ENCODE results near the gene EMC6. TPM values are rescaled to one million over a fixed set of nuclear protein-coding genes. Genes with fewer than 3 reads are reported as not detected.
"Not testable (repeated sequence)": the region's sequence is repeated elsewhere in the genome, so short reads cannot be mapped to it uniquely, and the experiment has no call there.

Gene EMC6
- polyA plus RNA-seq, 12 donors, result 25.5 to 93.0 (median 30.8) TPM; not detected in 1

DNA sequence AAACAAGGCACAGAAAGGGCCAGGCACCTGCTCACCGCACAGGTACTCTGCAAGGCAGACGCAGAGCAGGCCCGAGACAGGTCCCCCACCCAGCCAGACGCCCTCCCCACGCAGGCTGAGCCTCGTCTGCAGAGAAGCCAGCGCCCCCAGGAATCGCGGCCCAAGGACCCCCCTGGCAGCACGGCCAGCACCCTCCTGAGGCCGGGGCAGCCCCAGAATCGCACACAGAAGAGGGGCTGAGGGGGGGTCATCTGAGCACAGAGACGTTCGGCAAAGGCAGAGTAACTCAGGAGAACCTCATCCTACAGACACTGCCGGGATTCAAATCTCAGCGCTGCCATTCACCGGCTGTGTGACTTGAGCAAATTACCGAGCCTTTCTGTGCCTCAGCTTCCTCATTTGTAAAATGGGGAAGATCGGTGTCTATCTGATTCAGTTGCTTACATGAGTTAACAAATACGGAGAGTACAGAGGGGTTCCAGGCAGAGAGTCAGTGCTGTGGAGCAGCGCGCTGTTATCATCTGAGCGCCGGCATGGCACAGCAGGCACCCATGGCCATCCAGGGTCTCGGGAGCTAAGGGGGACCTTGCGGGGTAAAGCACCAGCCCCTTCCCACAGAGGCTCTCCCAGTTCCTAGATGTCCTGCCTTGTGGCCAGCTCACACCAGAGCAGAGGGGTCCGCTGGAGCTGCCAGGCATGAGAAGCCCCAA, 10.4 kb downstream of the EMC6 start:
- no peak for DNase-seq

DNA sequence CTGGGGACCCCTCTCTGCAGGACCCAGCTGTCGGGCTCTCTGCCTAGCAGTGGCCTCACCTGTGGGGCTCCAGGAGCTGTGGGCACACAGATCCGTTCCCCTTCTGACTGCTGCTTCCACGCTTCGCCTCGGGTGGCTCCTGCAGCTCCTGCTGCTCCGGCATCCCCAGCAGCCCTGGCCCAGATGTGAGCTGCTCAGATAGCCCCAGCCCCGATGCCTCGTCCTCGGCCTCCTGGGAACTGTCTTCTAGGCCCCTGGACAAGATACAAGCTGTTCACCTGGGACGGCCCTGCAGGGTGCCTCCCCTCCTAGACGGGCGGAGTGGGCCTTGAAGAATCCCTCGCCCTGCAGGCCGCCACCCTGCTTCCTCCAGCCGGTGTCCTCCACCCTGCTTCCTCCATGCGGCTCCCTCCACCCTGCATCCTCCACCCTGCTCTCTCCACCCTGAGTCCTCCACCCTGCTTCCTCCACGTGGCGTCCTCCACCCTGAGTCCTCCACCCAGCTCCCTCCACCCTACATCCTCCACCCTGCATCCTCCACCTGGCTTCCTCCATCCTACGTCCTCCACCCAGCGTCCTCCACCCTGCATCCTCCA, 11.0 kb downstream of the EMC6 start:
- DNase-seq, result no peak

DNA sequence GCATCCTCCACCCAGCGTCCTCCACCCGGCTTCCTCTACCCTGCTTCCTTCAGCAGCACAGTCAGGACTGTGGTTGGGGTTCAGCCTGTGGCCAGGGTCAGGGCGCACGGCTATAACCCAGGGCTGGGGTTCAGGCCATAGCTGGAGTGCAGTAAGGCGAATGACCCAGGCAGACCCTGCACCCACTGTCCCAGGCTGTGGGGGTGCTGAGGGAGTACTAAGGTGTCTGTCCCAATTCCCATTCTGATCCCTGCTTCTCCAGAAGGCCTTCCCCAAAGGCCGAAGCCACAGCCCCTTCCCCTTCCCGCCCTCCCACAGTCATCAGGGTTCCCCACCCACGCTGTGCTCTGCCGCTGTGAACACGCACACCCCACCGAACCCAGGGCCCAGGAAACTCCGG, 12.4 kb downstream of the EMC6 start:
- DNase-seq, result no peak

DNA sequence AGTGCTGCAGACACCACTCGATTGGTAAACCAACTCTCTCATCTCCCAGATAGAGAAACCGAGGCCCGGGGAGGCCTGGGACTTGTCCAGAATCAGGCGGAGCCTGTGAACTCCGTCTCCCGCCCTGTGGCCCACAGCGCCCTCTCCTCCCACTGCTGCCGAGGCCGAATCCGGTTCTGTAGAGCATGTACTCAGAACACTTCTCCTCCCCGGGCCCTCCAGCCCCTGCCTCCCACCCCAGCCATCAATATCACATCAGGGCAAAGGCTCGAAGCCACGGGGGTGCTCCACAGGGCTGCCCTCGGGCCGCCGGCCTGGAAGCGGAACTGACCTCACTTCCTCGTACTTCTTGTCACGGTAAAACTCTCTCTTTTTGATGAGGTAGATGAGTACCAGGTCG, 13.0 kb downstream of the EMC6 start:
- DNase-seq, result no peak

DNA sequence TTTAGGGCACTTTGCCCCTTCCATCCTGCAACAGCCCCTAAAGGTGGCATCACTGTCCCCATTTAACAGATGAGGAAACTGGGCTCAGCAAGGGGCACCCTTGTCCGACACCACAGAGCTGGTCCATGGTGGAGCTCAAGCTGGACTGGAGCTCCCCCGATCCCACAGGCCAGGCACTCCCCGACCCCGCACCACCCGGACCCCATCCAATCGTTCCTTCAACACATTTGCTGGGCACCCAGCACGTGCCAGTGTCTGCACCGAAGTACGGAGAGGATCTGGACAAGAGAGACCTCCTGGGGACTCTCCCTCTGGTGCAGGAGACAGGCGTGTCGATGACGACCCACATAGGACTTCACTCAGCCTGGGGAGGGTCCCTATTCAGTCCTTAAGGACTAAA, 13.4 kb downstream of the EMC6 start:
- DNase-seq, result no peak

DNA sequence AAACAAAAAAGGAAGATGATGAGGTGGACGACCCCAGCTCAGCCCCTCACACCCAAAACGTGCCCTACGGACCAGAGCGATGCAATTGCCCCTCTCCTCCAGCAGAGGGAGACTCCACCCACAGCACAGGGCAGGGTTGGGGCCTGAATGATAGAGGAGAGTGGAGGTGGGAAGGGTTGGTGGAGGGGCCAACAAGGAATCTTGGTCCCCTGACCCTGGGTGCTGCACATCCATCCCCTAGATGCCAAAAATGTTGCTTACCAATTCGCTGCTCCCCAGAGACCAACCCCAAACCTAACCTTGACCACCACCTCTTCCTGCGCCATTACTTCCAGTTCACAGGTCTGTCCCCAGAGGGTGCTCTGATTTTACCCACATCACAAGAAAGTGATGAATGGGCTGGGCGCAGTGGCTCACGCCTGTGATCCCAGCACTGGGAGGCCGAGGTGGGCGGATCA, 14.5 kb downstream of the EMC6 start:
- DNase-seq, result no peak

DNA sequence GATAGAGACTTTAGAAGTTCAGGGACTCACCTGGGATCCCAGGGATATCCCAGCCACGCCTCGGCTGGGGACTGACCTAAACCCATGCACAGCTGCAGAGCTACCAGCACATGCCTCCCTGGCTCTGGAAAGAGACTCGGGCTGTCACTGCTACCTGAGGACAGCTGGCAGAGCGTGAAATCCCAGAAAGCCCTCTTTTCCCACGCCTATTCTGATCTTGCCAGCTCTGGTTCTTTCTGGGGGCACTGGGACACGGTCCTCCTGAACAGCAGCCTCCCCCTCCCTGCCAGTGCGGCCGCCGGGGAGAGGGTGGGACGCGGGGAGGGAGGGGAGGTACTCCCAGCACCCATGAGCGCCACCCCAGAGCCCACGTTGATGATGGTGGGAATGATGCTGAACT, 16.6 kb downstream of the EMC6 start:
- no peak for DNase-seq

DNA sequence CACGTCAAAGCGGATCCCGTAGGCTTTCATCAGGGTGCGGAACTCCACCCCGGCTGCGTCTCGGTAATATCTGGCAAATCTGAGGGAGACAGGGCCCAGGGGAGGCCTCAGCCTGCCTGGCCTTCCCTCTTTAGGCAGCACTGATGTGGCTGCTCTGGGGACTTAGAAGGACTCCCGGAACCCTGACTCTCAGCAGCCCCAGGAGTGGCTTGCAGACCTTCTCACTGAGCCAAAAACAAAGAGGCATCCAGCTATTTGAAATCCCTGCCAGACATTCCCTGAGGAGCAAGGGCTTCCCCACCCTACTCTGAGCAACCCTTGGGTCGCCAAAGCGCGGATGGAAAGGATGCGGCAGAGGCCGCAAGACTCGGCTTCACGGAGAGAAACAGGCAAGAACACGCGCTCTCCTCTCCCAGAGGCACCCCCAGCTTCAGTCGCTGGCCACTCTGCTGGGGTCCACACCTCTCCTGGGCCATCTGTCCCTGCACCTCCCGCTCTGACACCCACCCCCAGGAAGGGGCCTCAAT, 19.5 kb downstream of the EMC6 start:
- no peak for DNase-seq

DNA sequence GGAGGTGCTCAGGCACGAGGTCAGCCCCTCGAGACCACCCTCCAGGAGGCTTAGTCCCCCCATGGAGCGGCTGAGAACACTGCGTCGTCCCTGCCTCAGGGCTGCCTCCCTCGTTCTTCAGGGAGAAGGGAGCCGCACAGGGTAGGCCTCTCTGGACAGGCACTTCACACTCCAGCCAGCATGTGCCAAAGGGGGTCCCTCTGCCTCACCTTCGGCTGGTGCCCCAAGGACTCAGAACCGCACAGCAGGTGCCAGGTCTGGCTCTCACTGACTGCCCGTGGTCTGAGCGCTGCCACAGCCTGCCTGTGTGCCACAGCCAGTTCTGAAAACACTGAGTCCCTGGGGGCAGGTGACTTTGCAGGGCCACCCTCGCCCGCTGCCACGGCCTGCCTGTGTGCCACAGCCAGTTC, 20.2 kb downstream of the EMC6 start:
- no peak for DNase-seq

DNA sequence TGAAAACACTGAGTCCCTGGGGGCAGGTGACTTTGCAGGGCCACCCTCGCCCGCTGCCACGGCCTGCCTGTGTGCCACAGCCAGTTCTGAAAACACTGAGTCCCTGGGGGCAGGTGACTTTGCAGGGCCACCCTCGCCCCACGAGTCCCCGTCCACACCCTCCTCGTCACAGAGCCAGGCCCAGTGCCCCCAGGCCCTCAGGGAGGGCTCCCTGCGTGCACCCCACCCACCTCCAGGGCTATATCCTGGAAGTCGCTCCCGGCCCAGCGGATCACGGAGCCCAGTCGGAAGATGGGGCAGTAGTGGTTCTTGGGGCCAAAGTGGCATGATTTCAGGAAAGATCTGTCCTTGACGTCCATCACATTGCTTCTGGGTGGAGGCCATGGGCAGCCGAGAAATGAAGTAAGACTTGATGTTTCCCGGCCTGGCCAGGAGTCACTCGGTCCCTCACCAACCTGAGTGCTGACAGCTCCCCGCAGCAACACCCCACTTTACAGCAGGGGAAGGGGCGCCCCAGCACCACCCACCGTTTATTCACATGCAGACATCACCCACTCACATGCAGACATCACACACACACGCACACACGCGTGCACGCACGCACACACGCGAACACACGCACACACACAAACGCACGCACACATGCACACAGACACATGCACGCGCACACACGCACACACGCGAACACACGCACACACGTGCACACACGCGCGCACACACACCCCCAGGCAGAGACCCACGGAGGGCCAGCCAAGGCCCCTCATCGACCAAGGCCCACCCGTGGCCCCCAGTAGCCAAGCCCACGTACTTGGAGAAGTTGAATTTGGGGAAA, 20.9 kb downstream of the EMC6 start:
- no peak for DNase-seq

DNA sequence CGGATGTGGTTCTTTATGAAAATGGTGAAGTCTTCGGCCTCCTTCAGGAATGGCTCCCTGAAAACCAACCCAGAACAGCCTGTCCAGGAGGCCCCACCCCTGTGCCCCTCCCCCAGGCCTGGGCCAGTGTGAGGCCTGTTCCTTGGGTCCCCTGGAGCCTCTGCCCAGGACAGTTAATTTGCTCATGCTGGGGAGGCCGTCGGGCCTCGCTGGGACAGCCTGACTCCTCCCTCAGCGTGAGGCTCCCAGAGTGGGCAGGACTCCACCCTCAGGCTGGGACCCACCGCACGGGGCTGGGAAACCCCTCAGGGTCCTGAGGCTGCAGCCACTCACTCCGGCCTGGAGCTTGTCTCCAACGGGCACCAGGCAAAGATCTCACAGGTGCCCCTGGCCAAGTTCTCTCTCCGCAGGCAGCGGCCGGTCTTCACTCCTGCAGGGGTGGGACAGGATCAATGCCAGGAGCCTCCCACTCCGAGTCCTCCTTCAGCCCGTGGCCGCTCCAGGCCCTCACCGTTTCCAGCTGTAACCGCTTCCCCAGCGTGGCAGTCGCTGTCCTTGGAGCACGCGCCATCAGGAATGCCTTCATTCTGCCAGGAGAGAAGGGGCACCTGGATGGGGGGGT, 21.6 kb downstream of the EMC6 start:
- DNase-seq, result no peak

DNA sequence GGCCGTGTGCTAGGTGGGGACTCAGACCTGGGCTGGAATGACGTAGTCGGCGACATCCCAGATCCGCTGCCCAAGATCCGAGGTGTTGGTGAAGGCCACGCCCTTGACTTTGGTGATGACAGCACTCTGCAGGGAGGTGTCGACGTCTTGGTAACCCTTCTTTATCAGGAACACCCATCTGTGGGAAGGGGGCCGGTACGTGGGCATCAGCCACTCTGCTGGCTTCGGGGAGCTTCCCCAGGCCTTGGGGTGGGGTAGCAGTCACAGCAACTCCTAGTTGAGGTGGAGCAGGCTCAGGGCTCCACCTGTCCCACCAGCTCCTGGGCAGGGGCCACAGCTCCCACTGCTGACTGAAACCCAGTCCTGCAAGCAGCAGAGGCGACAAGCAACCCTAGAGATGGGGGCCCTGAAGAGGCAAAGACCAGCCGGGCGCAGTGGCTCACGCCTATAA, 23.0 kb downstream of the EMC6 start:
- no peak for DNase-seq

DNA sequence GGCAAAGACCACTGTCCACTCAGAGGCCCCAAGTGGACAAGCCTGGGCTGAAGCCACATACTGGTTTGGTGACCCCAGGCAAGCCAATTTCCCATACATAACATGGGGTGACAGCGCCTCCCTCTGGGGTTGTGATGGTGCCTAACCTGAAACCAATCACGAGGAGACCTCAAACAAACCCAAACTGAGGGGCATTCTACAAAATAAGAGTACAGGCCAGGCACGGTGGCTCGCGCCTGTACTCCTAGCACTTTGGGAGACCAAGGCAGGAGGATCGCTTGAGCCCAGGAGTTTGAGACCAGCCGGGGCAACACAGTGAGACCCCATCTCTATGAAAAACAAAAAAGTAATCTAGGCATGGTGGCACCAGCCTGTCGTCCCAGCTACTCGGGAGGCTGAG, 23.7 kb downstream of the EMC6 start:
- no peak for DNase-seq

DNA sequence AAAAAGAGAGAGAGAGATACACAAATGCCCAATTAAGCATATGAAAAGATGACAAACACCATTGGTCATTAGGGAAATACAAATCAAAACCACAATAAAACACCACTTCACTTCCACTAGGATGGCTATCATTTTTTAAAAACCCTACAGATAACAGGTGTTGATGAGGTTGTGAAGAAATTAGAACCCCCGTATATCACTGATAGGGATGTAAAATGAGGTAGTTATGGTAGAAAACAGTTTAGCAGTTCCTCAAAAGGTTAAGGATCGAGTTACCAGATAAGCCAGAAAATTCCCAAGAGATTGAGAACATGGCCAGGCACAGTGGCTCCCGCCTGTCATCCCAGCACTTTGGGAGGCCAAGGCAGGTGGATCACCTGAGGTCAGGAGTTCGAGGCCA, 24.5 kb downstream of the EMC6 start:
- no peak for DNase-seq

DNA sequence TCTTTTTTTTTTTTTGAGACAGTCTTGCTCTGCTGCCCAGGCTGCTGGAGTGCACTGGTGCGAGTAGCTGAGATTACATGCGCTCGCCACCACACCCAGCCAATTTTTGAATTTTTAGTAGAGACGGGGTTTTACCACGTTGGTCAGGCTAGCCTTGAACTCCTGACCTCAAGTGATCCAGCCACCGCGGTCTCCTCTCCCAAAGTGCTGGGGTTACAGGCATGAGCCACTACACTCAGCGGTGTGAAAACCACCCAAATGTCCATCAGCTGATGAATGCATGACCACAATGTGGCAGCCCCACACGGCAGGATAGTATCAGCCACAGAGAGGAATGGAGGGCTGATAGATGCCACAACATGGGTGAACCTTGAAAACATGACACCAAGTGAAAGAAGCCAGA, 25.2 kb downstream of the EMC6 start:
- DNase-seq, result no peak

DNA sequence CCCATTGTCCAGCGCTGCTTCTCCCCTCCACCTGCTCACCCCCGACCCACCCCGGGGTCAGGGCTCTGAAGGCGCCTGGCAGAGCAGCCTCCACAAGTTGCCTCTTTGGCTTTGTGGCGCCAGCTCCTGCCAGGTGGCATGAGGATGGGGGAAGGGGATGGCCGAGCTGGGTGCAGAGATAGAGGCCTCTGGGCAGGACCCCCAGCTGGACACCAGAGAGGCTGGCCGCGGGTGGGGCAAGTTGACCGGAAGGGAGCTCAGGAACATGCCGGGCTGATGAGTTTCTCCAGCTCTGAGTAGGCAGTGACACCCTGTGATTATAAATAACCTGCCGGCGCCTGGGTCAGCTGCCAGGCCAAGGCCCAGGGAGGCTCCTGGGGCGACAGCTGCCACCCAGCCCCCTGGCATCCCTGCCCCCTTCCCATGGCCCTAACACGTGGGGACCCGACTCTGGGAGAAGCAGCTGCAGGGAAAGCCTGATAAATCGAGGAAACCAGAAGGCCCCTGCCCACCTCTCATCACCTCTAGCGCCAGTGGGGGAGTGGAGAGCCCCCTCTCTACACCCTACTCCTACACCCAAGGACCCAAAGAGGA, 26.6 kb downstream of the EMC6 start:
- no peak for DNase-seq

DNA sequence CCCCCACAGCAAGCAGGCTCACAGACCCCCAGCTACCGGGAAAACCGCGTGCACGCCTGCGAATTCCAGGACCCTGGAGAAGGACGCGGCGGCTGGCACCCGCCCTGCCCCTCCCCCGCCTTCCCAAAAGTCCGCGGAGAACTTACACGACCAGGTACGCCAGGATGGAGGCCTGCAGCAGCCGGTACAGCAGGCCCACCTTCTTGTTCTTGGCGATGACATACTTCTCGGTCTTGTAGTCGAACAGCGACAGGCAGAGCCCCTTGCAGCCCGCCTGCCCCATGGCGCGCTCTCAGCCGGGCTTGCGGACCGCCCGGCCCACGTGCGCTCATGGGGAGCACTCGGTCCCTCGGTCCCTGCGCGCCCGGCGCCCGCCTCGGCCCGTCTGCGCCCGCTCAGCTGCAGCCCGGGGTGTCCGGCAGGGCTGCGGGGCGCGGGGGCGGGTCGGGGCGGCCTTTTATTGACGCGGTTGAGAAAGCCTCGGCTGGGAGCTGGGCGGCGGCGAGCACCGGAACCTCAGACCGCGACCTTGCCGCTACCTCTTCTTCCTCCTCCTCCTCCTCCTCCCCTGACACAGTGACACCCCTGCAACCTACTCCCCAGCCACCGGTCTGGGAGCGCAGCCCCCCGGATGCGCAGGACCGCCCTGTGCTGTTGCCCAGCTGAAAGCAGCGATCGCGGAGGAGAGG, 27.3 kb downstream of the EMC6 start, which contains the start of gene P2RX5:
Gene P2RX5, minus strand, starts transcription at position 433 of the 689 bp plus-strand sequence. Its CDS starts 150 bp downstream, at position 283.
- peak; percentile 21 for DNase-seq

DNA sequence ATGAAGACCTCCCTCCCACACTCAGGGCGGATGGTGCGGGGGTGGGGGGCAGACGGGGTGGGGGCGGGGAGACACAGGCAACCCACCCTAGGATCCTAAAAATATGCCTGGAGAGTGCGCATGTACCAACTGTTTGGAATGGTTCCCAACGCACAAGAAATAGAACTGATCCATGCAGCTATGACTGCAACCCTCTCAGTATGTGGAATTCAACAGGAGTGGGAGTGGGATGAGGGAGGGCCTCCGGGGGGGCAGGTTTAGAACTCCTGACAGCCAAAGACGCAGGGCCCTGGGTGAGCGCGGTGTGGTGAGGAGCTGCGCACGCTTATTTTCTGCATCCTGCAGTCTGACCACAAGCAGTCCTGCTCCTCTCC, 28.5 kb downstream of the EMC6 start:
- no peak for DNase-seq

DNA sequence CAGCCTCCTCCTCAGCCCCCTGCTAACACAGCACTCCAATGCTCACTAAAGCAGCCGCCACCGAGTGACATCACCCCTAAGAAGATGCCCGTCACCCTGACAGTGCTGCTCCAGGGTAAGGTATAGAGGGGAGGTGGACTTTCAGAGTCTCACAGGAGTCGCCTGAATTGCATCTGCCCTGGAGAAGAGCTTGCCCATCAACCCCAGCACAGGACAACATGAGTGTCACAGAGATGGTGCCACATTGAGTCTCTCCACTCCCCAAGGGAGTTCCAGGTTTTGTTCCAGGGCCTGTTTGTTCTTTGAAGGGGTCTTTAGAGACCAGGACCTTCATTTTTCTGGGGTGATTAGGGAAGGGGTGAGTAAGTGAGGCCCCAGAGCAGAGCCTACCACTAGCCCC, 29.5 kb downstream of the EMC6 start:
- no peak for DNase-seq

DNA sequence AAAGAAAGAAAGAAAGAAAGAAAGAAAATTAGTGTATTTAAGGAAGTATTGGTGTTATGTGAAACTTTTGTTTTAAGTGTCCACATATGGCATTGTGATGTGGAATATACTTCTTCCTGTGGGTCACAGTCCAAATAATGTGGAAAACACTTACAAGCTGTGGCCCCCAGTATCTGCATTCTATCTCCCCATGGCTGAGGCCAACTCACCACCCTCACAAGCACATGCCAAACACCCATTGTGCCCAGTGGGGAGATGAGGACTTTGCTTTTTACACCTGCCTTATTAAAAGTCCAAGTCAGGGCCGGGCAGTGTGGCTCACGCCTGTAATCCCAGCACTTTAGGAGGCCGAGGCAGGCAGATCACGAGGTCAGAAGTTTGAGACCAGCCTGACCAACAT, 31.3 kb downstream of the EMC6 start:
- DNase-seq, result no peak

DNA sequence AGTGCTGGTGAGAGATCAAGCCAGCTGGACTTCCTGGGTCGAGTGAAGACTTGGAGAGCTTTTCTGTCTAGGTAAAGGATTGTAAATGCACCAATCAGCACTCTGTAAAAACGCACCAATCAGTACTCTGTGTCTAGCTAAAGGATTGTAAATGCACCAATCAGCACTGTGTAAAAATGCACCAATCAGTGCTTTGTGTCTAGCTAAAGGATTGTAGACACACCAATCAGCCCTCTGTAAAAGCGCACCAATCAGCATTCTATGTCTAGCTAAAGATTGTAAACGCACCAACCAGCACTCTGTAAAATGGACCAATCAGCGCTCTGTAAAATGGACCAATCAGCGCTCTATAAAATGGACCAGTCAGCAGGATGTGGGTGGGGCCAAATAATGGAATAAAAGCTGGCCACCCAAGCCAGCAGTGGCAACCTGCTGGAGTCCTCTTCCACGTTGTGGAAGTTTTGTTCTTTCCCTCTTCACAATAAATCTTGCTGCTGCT, 33.5 kb downstream of the EMC6 start:
- not testable (repeated sequence) for DNase-seq
